Osteoblast (primary cell): ENCODE measurements around the gene TMC1. TPM values are rescaled to one million over a fixed set of nuclear protein-coding genes. Genes with fewer than 3 reads are reported as not detected.
"Not testable (repeated sequence)": the region's sequence is repeated elsewhere in the genome, so short reads cannot be mapped to it uniquely, and the experiment has no call there.

Experiments used
- DNase-seq: peaks from one replicate; pipeline ENCODE4 v3.0.0; 2011; ENCODE audit warnings: low spot score, mixed read lengths; ENCODE audit not compliant: insufficient read length; ENCODE audit errors: missing footprints
- H2AFZ ChIP-seq: 2 replicates; pipeline ENCODE4 v1.6.0; 2011; ENCODE audit warnings: mild to moderate bottlenecking, low read length
- H3K27ac ChIP-seq: 2 replicates; pipeline ENCODE4 v1.5.1; 2011; ENCODE audit warnings: mild to moderate bottlenecking, low read depth, low read length, moderate library complexity
- H3K27me3 ChIP-seq: 2 replicates; pipeline ENCODE4 v1.6.0; 2012; ENCODE audit warnings: mild to moderate bottlenecking, control low read depth, inconsistent platforms, low read length, moderate library complexity; ENCODE audit not compliant: insufficient read depth
- H3K36me3 ChIP-seq: 2 replicates; pipeline ENCODE4 v1.5.1; 2011; ENCODE audit warnings: mild to moderate bottlenecking, low read length, control low read depth, moderate library complexity; ENCODE audit not compliant: insufficient read depth
- H3K4me1 ChIP-seq: 2 replicates; pipeline ENCODE4 v1.5.1; 2011; ENCODE audit warnings: mild to moderate bottlenecking, low read length, control low read depth, moderate library complexity; ENCODE audit not compliant: insufficient read depth
- H3K4me2 ChIP-seq: 2 replicates; pipeline ENCODE4 v1.6.0; 2011; ENCODE audit warnings: mild to moderate bottlenecking, low read length; ENCODE audit not compliant: insufficient read depth
- H3K4me3 ChIP-seq: fragments of 200-600 bp; sonication (generic); 3 replicates; pipeline ENCODE4 v1.5.1; 2012; ENCODE audit warnings: mild to moderate bottlenecking, low read length, inconsistent platforms; ENCODE audit not compliant: insufficient read depth
- H3K79me2 ChIP-seq: 2 replicates; pipeline ENCODE4 v1.6.0; 2012; ENCODE audit warnings: mild to moderate bottlenecking, low read length, control low read depth, inconsistent platforms; ENCODE audit not compliant: insufficient read depth
- H3K9me3 ChIP-seq: 2 replicates; pipeline ENCODE4 v1.5.1; 2011; ENCODE audit warnings: low read depth, low read length, control low read depth
- H4K20me1 ChIP-seq: 2 replicates; pipeline ENCODE4 v1.6.0; 2012; ENCODE audit warnings: mild to moderate bottlenecking, low read length, control low read depth; ENCODE audit not compliant: insufficient read depth
- total RNA-seq: library from RNA; depleted of rRNA; stranded (reverse); fragments of >200 nt; gene quantifications from 2 replicates; pipeline ENCODE4 v1.2.3, GENCODE V29; 2012
- TF ChIP-seq, protein P1 (sequence below): IDR thresholded peaks from 2 replicates; pipeline ENCODE4 v1.5.1; 2011; ENCODE audit warnings: mild to moderate bottlenecking, low read depth, low read length, moderate library complexity; ENCODE audit errors: extremely low read depth

Gene TMC1
- total RNA-seq, 1 donor = under 0.01 TPM

DNA sequence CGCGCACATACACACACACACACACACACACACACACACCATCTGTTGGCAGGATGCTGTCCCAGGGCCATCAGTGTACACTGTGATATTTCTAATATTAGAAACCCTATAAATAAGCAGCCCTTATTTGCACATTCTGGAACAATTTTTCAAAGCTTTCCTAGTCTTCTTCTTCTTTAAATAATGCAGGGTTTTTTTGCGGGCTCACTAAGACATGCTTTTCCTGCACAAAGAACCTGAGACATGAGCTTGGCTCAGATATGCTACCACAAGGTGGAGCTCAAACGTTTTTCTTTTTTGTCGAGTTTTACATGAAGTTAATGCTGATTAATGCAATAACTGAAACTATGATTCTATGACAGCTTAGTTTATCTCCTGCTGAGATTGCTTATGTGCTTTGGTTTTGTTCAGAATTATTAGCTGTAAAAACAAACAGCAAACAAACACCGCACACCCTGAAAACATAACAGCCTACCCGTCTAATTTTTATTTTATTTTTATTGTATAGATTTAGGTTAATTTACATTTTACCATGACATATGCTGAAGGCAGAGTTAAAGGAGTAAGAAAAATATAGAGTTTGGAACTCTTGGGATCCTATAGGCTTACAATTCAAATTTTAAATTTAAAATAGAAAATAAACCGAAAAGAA lies 335.7 kb downstream of the TMC1 start:
- H3K27ac ChIP-seq = no peak overlapping the region
- no peaks in the 10 kb centered on the region for H3K36me3 ChIP-seq
- no peaks in the 10 kb centered on the region for H3K79me2 ChIP-seq
- H3K27me3 ChIP-seq = no peaks in the 10 kb centered on the region
- no peak overlapping the region for H3K4me2 ChIP-seq
- no peak overlapping the region for H2AFZ ChIP-seq
- no peak overlapping the region for H3K4me3 ChIP-seq
- TF ChIP-seq, protein P1, sequence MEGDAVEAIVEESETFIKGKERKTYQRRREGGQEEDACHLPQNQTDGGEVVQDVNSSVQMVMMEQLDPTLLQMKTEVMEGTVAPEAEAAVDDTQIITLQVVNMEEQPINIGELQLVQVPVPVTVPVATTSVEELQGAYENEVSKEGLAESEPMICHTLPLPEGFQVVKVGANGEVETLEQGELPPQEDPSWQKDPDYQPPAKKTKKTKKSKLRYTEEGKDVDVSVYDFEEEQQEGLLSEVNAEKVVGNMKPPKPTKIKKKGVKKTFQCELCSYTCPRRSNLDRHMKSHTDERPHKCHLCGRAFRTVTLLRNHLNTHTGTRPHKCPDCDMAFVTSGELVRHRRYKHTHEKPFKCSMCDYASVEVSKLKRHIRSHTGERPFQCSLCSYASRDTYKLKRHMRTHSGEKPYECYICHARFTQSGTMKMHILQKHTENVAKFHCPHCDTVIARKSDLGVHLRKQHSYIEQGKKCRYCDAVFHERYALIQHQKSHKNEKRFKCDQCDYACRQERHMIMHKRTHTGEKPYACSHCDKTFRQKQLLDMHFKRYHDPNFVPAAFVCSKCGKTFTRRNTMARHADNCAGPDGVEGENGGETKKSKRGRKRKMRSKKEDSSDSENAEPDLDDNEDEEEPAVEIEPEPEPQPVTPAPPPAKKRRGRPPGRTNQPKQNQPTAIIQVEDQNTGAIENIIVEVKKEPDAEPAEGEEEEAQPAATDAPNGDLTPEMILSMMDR = peak; percentile 71
- DNase-seq = peak; percentile 89
- no peaks in the 10 kb centered on the region for H3K9me3 ChIP-seq
- H4K20me1 ChIP-seq = no peaks in the 10 kb centered on the region
- no peaks in the 10 kb centered on the region for H3K4me1 ChIP-seq

DNA sequence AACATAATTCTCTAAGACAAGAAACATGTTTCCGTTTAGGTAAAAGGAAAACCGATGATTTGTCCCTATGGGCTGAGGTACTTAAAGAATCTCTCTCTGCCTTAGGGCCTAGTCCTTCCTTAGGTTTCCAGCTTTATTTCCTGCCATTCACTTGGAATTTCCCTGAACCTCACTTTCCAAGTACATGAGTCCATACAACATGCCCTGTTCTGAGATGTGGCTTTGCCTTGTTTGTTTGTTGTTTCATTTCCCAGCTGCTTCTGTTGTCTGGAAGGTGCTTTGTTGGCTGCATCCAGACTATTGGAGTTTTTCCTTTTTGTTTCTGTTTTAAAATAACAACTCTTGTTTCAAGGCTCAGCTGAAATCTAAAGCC lies 336.2 kb downstream of the TMC1 start:
- Histone ChIP-seq H3K9me3 (no peaks in the 10 kb centered on the region), H3K27ac (no peak overlapping the region), H3K4me3 (no peak overlapping the region), H3K36me3 (no peaks in the 10 kb centered on the region), H2AFZ (peak overlapping the region; percentile 13), H3K4me1 (no peaks in the 10 kb centered on the region), H3K79me2 (no peaks in the 10 kb centered on the region), H4K20me1 (no peaks in the 10 kb centered on the region), H3K27me3 (no peaks in the 10 kb centered on the region), H3K4me2 (no peak overlapping the region)
- DNase-seq = no peak
- TF ChIP-seq, protein P1 = no peak

DNA sequence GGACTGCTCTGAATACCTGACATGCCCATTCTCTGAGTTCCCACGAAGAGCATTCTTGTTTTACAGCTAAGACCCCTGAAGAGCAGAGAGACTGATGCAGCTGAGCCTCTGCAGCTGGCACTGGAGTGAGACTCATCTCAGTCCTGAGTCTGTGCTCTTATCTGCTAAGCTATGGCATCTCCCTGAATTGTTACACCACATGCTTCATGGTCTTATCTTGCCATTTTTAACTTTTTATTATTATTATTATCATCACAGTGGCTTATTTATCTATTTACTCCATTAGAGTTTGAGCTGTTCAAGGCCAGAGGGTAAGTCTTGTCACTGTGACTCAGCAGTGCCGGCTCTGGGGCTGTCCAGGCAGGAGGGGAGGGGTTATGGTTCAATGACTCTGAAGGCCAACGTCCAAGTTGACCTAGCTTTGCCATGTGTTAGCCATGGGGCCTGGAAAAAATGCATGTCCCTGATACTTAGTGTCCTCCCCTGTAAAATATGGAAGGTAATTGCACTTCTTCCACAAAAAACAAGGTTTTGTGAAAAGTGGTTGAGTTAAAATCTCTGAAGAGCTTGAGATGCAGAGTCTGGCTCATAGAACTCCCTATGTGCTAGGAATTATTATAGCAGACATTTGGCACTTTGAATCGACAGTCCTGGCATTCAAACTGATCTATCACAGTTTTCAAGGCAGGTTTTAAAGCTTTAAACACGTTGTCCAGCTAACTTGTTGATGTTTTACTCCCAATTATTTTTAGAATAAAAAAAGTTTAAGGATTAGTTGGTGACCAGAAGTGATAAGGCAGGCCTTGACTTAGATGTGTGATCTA lies 336.9 kb downstream of the TMC1 start:
- no peak for DNase-seq
- TF ChIP-seq, protein P1 = no peak
- Histone ChIP-seq H3K4me2 (no peak overlapping the region), H3K4me1 (no peaks in the 10 kb centered on the region), H2AFZ (peak overlapping the region; percentile 13), H3K9me3 (no peaks in the 10 kb centered on the region), H3K27ac (no peak overlapping the region), H3K27me3 (no peaks in the 10 kb centered on the region), H3K79me2 (no peaks in the 10 kb centered on the region), H4K20me1 (no peaks in the 10 kb centered on the region), H3K4me3 (no peak overlapping the region), H3K36me3 (no peaks in the 10 kb centered on the region)

DNA sequence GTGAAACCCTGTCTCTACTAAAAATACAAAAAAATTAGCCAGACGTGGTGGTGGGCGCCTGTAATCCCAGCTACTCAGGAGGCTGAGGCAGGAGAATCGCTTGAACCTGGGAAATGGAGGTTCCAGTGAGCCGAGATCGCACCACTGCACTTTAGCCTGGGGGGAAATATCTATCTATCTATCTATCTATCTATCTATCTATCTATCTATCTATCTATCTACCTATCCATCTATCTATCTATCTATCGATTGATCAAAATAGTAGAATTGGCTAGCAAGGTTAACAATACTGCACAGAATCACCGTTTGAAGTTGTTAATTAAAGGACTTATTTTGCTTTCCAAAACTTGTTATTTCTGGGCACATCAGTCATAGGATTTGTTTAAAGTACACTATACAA lies 341.4 kb downstream of the TMC1 start:
- H3K4me2 ChIP-seq, H3K27ac ChIP-seq, H3K36me3 ChIP-seq, H2AFZ ChIP-seq, H3K4me1 ChIP-seq, H3K79me2 ChIP-seq, H4K20me1 ChIP-seq, DNase-seq, H3K9me3 ChIP-seq, H3K4me3 ChIP-seq, H3K27me3 ChIP-seq: not testable (repeated sequence)
